OCI-LY3 (cell line): ENCODE results near the gene ACO1.
A peak's percentile ranks its signal among the peaks of the same experiment; 100 is the strongest.

Experiments
- EZH2phosphoT487 ChIP-seq: fragments of 200-600 bp; shearing (Covaris generic); IDR thresholded peaks from 2 replicates; pipeline ENCODE4 v1.6.1; 2018; ENCODE audit warnings: antibody characterized with exemption, mixed run types, low read depth
- TF ChIP-seq, protein P1 (sequence below): fragments of 200-600, 300-600 bp; sonication (generic); IDR thresholded peaks from 2 replicates; pipeline ENCODE4 v1.5.1; 2014; ENCODE audit warnings: antibody characterized with exemption, low read length, low read depth

DNA sequence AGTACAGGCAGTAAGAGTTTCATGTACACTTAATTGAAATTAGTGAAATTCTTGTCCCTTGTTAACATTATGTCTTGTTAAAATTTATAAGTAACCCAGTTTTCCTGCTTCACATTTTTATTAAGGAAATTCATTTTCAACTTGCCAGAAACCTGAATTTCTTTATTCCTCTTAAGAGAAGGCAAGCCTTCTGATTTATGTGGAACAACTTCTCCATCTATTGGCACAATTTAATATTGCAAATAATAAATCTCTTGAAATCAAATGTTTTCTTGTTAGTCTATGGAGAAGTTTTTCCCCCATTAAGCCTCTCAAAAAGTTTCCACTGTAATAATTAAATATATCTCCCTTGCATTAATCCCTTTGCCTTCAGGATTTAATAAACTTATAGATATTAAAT is 33.8 kb upstream of the ACO1 start:
- TF ChIP-seq, protein P1, sequence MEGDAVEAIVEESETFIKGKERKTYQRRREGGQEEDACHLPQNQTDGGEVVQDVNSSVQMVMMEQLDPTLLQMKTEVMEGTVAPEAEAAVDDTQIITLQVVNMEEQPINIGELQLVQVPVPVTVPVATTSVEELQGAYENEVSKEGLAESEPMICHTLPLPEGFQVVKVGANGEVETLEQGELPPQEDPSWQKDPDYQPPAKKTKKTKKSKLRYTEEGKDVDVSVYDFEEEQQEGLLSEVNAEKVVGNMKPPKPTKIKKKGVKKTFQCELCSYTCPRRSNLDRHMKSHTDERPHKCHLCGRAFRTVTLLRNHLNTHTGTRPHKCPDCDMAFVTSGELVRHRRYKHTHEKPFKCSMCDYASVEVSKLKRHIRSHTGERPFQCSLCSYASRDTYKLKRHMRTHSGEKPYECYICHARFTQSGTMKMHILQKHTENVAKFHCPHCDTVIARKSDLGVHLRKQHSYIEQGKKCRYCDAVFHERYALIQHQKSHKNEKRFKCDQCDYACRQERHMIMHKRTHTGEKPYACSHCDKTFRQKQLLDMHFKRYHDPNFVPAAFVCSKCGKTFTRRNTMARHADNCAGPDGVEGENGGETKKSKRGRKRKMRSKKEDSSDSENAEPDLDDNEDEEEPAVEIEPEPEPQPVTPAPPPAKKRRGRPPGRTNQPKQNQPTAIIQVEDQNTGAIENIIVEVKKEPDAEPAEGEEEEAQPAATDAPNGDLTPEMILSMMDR, result peak; percentile 56
- TF ChIP-seq EZH2phosphoT487, result no peak
